ENCODE measurements around the gene ANTXR1.

ANTXR1 gene

GRCh38 chr2:69175790-69176715 lies 163.1 kb downstream of the ANTXR1 start:
- DNase-seq = no peak
- Mint-ChIP-seq H3K4me1 (peaks cover 3% of the 10 kb centered on the region), H3K27ac (no peak overlapping the region), H3K36me3 (no peaks in the 10 kb centered on the region), H3K4me3 (no peak overlapping the region), H3K27me3 (peaks cover 35% of the 10 kb centered on the region), H3K9me3 (no peaks in the 10 kb centered on the region)
- CTCF ChIA-PET = interaction anchor here (0.9 to 1.4 kb wide), 2 partner anchors 8 to 11 kb away, joined by 3 read pairs; no protein-coding TSS in a partner anchor

DNA sequence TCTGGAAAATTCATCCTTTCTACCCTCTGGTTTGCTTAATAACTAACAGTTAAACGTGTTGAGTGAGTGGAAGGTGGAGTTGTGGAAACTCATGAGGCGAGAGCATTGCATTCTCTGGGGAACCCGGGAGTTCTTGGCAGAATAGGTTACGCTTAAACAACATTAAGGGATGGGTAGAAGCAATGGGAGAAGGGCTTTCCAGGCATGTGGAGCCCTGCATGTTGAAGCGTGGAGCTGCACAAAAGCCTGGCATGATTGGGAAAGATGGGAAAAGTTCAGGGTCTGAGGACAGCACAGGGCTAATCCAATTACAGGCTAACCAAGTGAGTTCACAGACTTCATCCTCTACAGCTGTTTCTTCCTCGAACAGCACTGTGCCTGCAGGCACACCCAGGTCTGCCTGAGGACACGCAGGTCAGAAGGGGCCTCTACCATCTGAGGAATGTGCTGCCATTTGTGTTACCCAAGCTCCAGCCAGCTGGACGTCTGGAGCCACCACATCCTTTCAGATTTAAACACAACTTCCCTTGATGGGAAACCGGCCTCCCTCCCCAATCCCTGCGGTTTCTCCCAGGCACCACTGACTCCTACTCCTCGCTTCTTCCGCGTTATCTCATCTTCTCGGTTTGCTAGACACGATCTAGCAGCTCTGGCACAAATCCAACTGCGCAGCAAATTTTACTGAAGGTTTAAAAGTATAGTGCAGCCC lies 164.2 kb downstream of the ANTXR1 start:
- H3K4me3 Mint-ChIP-seq = no peak overlapping the region
- no peak for DNase-seq
- peaks cover 35% of the 10 kb centered on the region for H3K27me3 Mint-ChIP-seq
- H3K27ac Mint-ChIP-seq = no peak overlapping the region
- H3K36me3 Mint-ChIP-seq = no peaks in the 10 kb centered on the region
- peaks cover 3% of the 10 kb centered on the region for H3K4me1 Mint-ChIP-seq
- no peaks in the 10 kb centered on the region for H3K9me3 Mint-ChIP-seq
- CTCF ChIA-PET = interaction anchor here (0.9 kb wide), 1 partner anchor 13 kb away, joined by 3 read pairs; no protein-coding TSS in a partner anchor

DNA sequence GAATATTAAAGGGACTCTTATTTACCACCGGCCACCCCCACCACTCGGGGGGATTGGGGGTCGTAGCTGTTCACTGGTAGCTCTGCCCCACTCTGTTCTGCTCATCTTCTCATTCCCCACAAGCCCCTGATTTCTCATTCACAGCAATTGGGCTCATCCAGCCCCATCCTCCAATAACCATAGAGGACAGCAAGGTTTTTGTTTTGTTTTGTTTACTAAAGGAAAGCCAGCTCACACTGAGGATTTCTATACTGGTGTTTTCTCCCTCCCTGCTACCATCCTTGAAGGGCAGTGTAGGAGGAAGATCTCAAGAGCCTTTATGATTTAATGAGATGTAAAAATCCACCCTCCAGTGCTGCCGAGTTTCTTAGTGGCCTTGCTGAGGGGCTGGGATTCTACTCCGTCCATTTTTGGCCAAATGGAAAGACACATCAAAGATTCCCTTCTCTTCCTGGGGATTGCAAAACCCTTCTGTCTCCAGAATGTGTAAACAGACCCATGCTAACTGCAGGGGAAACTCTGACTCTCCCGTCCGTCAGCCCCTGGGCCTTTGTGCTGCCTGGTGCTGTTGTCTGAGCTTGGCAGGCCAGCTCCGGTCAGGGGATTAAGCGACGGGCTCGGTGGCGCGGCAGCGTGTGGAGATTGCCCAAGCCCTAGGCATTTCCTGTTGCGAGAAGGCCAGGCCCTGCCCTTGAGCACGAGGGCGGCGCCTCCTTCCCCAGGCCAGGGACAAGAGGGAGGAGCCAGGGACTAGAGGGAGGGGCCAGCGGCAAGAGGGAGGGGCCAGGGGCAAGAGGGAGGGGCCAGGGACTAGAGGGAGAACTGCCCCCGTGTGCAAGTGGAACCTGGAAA lies 165.0 kb downstream of the ANTXR1 start:
- peaks cover 3% of the 10 kb centered on the region for H3K4me1 Mint-ChIP-seq

DNA sequence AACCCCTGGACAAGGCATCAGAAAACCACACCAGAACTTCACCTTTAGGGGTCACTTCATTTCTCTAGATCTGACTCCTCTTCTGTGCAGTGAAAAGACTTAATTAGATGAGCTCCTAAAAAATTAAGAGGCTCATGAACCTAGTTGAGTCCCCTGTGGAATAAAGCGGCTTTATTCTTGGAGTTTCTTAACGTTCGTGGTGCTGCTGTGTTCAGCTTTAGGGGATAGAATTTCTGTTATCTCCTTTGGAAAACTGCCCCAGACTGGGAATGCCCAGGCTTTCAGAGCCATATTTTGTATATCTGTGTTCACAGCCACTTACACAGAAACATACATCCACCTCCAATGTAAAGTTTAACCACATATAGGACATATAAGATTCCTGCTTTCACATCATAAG lies 165.8 kb downstream of the ANTXR1 start:
- no peaks in the 10 kb centered on the region for H3K36me3 Mint-ChIP-seq
- CTCF ChIA-PET = no interaction called here
- H3K27ac Mint-ChIP-seq = no peak overlapping the region
- no peaks in the 10 kb centered on the region for H3K9me3 Mint-ChIP-seq
- no peak for DNase-seq
- no peak overlapping the region for H3K4me3 Mint-ChIP-seq
- peaks cover 3% of the 10 kb centered on the region for H3K4me1 Mint-ChIP-seq
- peaks cover 30% of the 10 kb centered on the region for H3K27me3 Mint-ChIP-seq

More for the DNA sequence above, 165.0 kb downstream of the ANTXR1 start:
- H3K4me3 Mint-ChIP-seq = no peak overlapping the region
- no peaks in the 10 kb centered on the region for H3K36me3 Mint-ChIP-seq
- H3K9me3 Mint-ChIP-seq = no peaks in the 10 kb centered on the region
- H3K27me3 Mint-ChIP-seq = peaks cover 34% of the 10 kb centered on the region
- DNase-seq = no peak
- H3K27ac Mint-ChIP-seq = no peak overlapping the region
- CTCF ChIA-PET = no interaction called here

DNA sequence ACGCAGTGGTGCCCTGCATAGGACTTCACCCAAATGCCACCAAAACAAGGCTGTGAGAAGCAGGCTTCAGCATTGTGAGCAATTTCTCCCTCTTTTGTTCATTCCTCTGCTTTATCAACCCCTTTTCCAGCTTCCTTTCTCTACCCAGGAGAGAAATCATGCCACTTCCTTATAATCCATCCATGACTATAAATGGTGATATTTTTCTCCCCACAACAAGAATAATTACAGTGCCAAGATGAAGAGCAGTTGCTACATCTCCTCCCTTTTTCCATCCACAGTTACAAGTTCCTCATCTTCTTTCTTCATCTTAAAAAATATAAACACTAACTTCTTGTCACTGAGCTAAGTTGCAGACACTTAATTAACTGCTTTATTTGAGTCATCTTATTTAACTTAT lies 167.2 kb downstream of the ANTXR1 start:
- Mint-ChIP-seq H3K27me3 (peaks cover 29% of the 10 kb centered on the region), H3K27ac (no peak overlapping the region), H3K9me3 (no peaks in the 10 kb centered on the region), H3K36me3 (no peaks in the 10 kb centered on the region), H3K4me1 (peaks cover 3% of the 10 kb centered on the region), H3K4me3 (no peak overlapping the region)
- DNase-seq = no peak
- CTCF ChIA-PET = no interaction called here

- H3K27me3 Mint-ChIP-seq = peaks cover 29% of the 10 kb centered on the region
- no peaks in the 10 kb centered on the region for H3K36me3 Mint-ChIP-seq
- CTCF ChIA-PET = no interaction called here
- no peaks in the 10 kb centered on the region for H3K9me3 Mint-ChIP-seq
- H3K27ac Mint-ChIP-seq = no peak overlapping the region
- peaks cover 3% of the 10 kb centered on the region for H3K4me1 Mint-ChIP-seq
- no peak overlapping the region for H3K4me3 Mint-ChIP-seq
- no peak for DNase-seq
Observed at GRCh38 chr2:69180974-69181373, 168.0 kb downstream of the ANTXR1 start.

DNA sequence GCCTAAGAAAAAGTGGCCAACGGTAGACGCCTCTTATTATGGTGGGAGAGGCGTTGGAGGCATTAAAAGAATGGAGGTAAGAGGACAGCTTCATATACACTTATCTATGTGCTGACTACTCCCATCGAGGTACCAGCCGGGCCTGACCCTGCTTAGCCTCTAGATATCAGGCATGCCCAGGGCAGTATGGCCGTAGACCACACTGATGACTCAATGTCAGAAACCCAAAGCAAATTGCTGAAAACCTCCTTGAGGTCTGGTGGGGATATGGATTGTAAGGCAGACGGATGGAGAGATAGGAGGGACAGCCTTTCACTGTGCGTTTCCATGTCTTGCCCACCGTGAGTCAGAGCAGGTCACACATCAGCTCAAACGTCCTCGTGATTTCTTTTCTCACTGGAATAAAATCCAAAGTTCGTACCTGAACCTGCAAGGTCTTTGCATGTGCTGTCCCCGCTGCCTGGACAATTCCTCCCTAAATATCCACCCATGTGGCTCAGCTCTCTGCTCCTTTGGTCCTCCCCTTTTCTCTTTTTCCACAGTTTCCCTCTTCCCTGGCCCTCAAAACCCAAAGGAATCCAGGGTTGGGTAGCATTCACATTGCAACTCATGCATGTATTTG lies 168.9 kb downstream of the ANTXR1 start:
- Mint-ChIP-seq H3K4me3 (no peak overlapping the region), H3K4me1 (peaks cover 3% of the 10 kb centered on the region), H3K9me3 (no peaks in the 10 kb centered on the region), H3K36me3 (no peaks in the 10 kb centered on the region), H3K27ac (no peak overlapping the region), H3K27me3 (peaks cover 23% of the 10 kb centered on the region)
- no peak for DNase-seq
- CTCF ChIA-PET = no interaction called here

- DNase-seq = no peak
- Mint-ChIP-seq H3K27ac (no peak overlapping the region), H3K4me1 (no peaks in the 10 kb centered on the region), H3K27me3 (peaks cover 9% of the 10 kb centered on the region), H3K36me3 (no peaks in the 10 kb centered on the region), H3K9me3 (no peaks in the 10 kb centered on the region), H3K4me3 (no peak overlapping the region)
- CTCF ChIA-PET = no interaction called here
Observed at GRCh38 chr2:69183659-69184058, 170.7 kb downstream of the ANTXR1 start.

- no peak overlapping the region for H3K4me3 Mint-ChIP-seq
- H3K27me3 Mint-ChIP-seq = peaks cover 12% of the 10 kb centered on the region
- DNase-seq = no peak
- H3K9me3 Mint-ChIP-seq = no peaks in the 10 kb centered on the region
- no peaks in the 10 kb centered on the region for H3K4me1 Mint-ChIP-seq
- H3K27ac Mint-ChIP-seq = no peak overlapping the region
- CTCF ChIA-PET = interaction anchor here (0.7 kb wide), 1 partner anchor 10 kb away, joined by 3 read pairs; no protein-coding TSS in a partner anchor
- H3K36me3 Mint-ChIP-seq = no peaks in the 10 kb centered on the region
Observed at GRCh38 chr2:69184224-69184623, 171.2 kb downstream of the ANTXR1 start.

- Mint-ChIP-seq H3K36me3 (no peaks in the 10 kb centered on the region), H3K9me3 (no peaks in the 10 kb centered on the region), H3K27me3 (peaks cover 15% of the 10 kb centered on the region), H3K27ac (no peak overlapping the region), H3K4me3 (no peak overlapping the region), H3K4me1 (no peaks in the 10 kb centered on the region)
- CTCF ChIA-PET = no interaction called here
- DNase-seq = no peak
Observed at GRCh38 chr2:69185807-69186206, 172.8 kb downstream of the ANTXR1 start.

DNA sequence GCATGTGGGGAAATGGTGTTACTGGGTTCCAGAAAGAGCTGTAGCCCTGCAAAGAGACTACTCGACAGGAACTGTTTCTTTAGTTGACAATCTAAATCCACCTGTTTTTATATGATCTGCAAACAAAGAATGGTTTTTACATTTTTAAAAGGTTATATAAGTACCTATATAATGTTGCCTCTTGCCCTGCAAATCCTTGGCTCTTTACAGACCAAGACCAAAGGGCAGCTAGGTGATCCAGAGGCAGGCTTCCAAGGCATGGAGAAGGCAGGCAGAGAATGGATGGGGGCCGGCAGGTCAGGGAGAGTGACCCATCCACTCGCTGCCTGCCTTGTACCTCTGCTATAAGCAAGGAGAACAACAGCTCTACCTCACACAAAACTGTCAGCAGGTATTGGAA lies 173.6 kb downstream of the ANTXR1 start:
- no peak overlapping the region for H3K27ac Mint-ChIP-seq
- H3K4me1 Mint-ChIP-seq = no peaks in the 10 kb centered on the region
- H3K4me3 Mint-ChIP-seq = no peak overlapping the region
- H3K36me3 Mint-ChIP-seq = no peaks in the 10 kb centered on the region
- H3K9me3 Mint-ChIP-seq = no peaks in the 10 kb centered on the region
- peaks cover 15% of the 10 kb centered on the region for H3K27me3 Mint-ChIP-seq
- CTCF ChIA-PET = no interaction called here
- DNase-seq = no peak

DNA sequence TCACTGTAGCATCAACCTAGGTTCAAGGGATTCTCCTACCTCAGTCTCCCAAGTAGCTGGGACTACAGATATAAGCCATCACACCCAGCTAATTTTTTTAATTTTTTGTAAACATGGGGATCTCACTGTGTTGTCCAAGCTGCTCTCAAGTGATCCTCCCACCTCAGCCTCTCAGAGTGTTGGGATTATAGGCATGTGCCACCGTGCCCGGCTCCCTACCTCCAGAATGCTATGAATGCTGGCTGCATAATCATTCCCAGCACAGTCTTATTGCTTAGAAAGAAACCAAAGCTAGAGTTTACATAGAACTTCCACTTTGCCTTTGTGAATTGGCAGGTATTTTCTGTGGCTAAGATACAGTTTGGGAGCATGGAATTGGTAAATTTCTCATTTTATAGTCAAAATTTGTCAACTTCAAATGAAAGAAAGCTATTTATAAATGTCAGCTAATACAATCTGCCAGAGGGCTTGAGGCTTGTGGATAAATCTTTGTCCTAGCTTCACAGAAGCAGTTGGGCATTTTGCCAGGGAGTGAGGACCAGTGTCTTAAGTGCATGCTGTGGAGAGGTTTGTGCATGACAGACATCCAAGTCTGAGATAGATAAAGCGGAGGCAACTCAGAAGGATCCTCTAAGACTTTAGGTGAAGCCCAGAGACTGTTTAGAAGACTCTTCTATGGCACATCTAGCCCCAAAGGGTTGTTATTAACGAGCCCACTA lies 175.4 kb downstream of the ANTXR1 start:
- no peaks in the 10 kb centered on the region for H3K9me3 Mint-ChIP-seq
- CTCF ChIA-PET = no interaction called here

GRCh38 chr2:69190743-69191404 lies 177.9 kb downstream of the ANTXR1 start:
- no peaks in the 10 kb centered on the region for H3K4me1 Mint-ChIP-seq
- H3K9me3 Mint-ChIP-seq = no peaks in the 10 kb centered on the region
- no peak overlapping the region for H3K4me3 Mint-ChIP-seq
- CTCF ChIA-PET = no interaction called here
- H3K27ac Mint-ChIP-seq = no peak overlapping the region
- DNase-seq = no peak
- H3K27me3 Mint-ChIP-seq = peaks cover 25% of the 10 kb centered on the region
- no peaks in the 10 kb centered on the region for H3K36me3 Mint-ChIP-seq

More for the DNA sequence above, 175.4 kb downstream of the ANTXR1 start:
- Mint-ChIP-seq H3K36me3 (no peaks in the 10 kb centered on the region), H3K4me1 (no peaks in the 10 kb centered on the region), H3K27me3 (peaks cover 20% of the 10 kb centered on the region), H3K27ac (no peak overlapping the region), H3K4me3 (no peak overlapping the region)
- DNase-seq = no peak
